ENCODE data around the gene SLC25A19. TPM values are rescaled to one million over a fixed set of nuclear protein-coding genes. Genes with fewer than 3 reads are reported as not detected.

Gene SLC25A19
- total and polyA plus RNA-seq, 10 of the 15 experiments (the other 5 are each of a cell fraction or from before 2014, with no cell fraction given): 32.9 to 91.6 (median 53.7) TPM

DNA sequence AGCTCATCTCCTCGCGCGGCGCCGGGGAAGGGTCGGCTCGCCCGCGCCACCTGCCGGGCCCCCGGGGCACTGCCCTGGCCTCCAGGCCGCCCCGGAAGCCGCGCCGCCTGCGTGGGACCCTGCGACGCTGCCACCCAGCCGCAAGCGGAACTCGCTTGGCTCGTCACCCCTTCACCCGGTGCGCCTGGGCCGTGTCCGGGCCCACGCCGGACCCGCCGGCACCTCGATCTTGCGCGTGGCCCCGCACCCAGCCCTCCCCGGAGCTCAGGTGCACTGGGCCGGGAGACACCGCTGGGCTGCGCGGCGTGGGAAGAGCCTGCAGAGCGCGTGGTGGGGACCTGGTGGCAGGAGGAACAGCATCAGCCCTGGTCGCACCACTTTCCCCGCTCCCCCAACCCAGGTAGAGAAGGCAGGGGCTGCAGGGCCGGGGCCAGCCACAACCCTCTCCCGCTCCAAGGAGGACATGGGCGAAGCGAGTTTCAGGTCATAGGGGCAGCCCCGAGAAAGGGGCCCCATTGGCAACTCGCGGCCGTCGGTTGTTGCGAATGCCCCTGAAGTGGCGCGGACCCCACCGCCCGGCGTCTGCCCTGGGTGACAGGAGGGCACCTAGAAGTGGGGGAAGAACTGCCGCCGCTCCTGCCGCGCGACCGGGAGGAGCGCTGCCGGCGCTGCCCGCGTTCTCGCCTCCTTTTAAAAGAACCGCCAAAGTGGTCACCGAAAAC is 17.8 kb downstream of the SLC25A19 start (continued):
- peak; percentile 62 for TF ChIP-seq ZBTB11 (CRISPR knock-in tag; IDR thresholded peaks at IDR 0.05)
- TF ChIP-seq, protein P1, sequence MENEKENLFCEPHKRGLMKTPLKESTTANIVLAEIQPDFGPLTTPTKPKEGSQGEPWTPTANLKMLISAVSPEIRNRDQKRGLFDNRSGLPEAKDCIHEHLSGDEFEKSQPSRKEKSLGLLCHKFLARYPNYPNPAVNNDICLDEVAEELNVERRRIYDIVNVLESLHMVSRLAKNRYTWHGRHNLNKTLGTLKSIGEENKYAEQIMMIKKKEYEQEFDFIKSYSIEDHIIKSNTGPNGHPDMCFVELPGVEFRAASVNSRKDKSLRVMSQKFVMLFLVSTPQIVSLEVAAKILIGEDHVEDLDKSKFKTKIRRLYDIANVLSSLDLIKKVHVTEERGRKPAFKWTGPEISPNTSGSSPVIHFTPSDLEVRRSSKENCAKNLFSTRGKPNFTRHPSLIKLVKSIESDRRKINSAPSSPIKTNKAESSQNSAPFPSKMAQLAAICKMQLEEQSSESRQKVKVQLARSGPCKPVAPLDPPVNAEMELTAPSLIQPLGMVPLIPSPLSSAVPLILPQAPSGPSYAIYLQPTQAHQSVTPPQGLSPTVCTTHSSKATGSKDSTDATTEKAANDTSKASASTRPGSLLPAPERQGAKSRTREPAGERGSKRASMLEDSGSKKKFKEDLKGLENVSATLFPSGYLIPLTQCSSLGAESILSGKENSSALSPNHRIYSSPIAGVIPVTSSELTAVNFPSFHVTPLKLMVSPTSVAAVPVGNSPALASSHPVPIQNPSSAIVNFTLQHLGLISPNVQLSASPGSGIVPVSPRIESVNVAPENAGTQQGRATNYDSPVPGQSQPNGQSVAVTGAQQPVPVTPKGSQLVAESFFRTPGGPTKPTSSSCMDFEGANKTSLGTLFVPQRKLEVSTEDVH (IDR thresholded peaks at IDR 0.05; ENCODE audit: low read depth, partially characterized antibody): no peak
- peak; percentile 67; the same call in 1 of the 2 replicates for TF ChIP-seq RB1 (IDR thresholded peaks at IDR 0.05; ENCODE audit: borderline replicate concordance)
- no peak for TF ChIP-seq ASH2L (IDR thresholded peaks at IDR 0.05; ENCODE audit: borderline replicate concordance, low read depth)
- TF ChIP-seq HDAC6 (IDR thresholded peaks at IDR 0.05; ENCODE audit: unreplicated experiment): no peak
- peak; percentile 9; the same call in 1 of the 2 replicates for TF ChIP-seq ZNF217 (IDR thresholded peaks at IDR 0.05)
- peak; percentile 91 for TF ChIP-seq GATAD2B (conservative IDR thresholded peaks at IDR 0.05; ENCODE audit: low read depth)
- TF ChIP-seq DPF2 (IDR thresholded peaks at IDR 0.05): peak; percentile 69; the same call in 1 of the 2 replicates
- TF ChIP-seq, protein P2, sequence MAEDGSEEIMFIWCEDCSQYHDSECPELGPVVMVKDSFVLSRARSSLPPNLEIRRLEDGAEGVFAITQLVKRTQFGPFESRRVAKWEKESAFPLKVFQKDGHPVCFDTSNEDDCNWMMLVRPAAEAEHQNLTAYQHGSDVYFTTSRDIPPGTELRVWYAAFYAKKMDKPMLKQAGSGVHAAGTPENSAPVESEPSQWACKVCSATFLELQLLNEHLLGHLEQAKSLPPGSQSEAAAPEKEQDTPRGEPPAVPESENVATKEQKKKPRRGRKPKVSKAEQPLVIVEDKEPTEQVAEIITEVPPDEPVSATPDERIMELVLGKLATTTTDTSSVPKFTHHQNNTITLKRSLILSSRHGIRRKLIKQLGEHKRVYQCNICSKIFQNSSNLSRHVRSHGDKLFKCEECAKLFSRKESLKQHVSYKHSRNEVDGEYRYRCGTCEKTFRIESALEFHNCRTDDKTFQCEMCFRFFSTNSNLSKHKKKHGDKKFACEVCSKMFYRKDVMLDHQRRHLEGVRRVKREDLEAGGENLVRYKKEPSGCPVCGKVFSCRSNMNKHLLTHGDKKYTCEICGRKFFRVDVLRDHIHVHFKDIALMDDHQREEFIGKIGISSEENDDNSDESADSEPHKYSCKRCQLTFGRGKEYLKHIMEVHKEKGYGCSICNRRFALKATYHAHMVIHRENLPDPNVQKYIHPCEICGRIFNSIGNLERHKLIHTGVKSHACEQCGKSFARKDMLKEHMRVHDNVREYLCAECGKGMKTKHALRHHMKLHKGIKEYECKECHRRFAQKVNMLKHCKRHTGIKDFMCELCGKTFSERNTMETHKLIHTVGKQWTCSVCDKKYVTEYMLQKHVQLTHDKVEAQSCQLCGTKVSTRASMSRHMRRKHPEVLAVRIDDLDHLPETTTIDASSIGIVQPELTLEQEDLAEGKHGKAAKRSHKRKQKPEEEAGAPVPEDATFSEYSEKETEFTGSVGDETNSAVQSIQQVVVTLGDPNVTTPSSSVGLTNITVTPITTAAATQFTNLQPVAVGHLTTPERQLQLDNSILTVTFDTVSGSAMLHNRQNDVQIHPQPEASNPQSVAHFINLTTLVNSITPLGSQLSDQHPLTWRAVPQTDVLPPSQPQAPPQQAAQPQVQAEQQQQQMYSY (CRISPR knock-in tag; IDR thresholded peaks at IDR 0.05): no peak
- no peak for TF ChIP-seq ATF7 (IDR thresholded peaks at IDR 0.05; ENCODE audit: low read depth)
- no peak for TF ChIP-seq SUZ12 (IDR thresholded peaks at IDR 0.05; ENCODE audit: unreplicated experiment)
- no peak for TF ChIP-seq ZNF384 (IDR thresholded peaks at IDR 0.05; ENCODE audit: borderline replicate concordance, low read depth, low read length)
- no peak for TF ChIP-seq TCF7 (IDR thresholded peaks at IDR 0.05; ENCODE audit: borderline replicate concordance)
- peak; percentile 41 for TF ChIP-seq KLF5 (IDR thresholded peaks at IDR 0.05; ENCODE audit: partially characterized antibody)
- no peak for TF ChIP-seq RELA (IDR thresholded peaks at IDR 0.05; ENCODE audit: borderline replicate concordance, partially characterized antibody)
- 0 out of 2 replicates have a peak, but pooled peaks have one; percentile 23 for TF ChIP-seq POLR2AphosphoS2 (IDR thresholded peaks at IDR 0.05; ENCODE audit: low read depth, low read length)
- TF ChIP-seq MYB (IDR thresholded peaks at IDR 0.05; ENCODE audit: borderline replicate concordance, low read depth, low read length): no peak
- no peak for TF ChIP-seq NFXL1 (IDR thresholded peaks at IDR 0.05; ENCODE audit: borderline replicate concordance)
- peak; percentile 66 for TF ChIP-seq SIN3A (IDR thresholded peaks at IDR 0.05; ENCODE audit: low read depth, low read length)
- TF ChIP-seq BMI1 (IDR thresholded peaks at IDR 0.05; ENCODE audit: borderline replicate concordance): no peak
- no peak for TF ChIP-seq SMAD1 (IDR thresholded peaks at IDR 0.05; ENCODE audit: low read depth, partially characterized antibody)

Measured in GM12878 (cell line).